ENCODE data around the gene NAA16. TPM values are rescaled to one million over a fixed set of nuclear protein-coding genes. Genes with fewer than 3 reads are reported as not detected.

The NAA16 gene
- total and polyA plus RNA-seq, 2 donors (not counting 1 experiment from before 2014, with no cell fraction given), result 14.3 to 33.5 TPM

DNA sequence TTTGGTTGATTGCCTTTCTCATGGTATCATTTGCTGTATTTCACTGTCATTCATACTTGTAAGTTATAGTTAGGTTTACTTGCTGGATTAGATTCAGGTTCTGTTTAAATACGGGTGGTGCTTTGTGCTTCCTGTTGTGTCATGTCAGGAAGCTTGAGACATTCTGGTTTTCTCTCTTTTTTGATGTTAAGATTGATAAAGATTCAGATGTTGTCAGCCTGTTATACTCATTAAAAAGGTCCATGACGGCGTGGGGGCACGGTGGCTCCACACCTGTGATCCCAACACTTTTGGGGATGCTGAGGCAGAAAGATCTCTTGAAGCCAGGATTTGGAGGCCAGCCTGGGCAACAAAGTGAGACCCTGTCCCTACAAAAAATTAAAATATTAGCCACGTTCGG lies 45.7 kb downstream of the NAA16 start:
- Mint-ChIP-seq H3K4me1 (peaks cover 4% of the 10 kb centered on the region), H3K27me3 (no peaks in the 10 kb centered on the region), H3K4me3 (no peak overlapping the region), H3K9me3 (ENCODE audit: insufficient read depth) (no peaks in the 10 kb centered on the region), H3K27ac (no peak overlapping the region)
- no peak overlapping the region for H2AFZ ChIP-seq (ENCODE audit: insufficient read depth, low read depth, low read length, poor library complexity, severe bottlenecking)
- no peaks in the 10 kb centered on the region for H3K4me1 ChIP-seq (ENCODE audit: control insufficient read depth in 2 of 2, insufficient read depth in 2 of 2, low read length in 2 of 2)
- no peak overlapping the region for H3K4me2 ChIP-seq (replicated peaks; ENCODE audit: low read depth, low read length, poor library complexity, severe bottlenecking)
- no peaks in the 10 kb centered on the region for H4K20me1 ChIP-seq (ENCODE audit: control insufficient read depth, insufficient read depth, low read length, poor library complexity, severe bottlenecking)
- DNase-seq (no peak), ATAC-seq (ENCODE audit: low read depth) (no peak)
- no peaks in the 10 kb centered on the region for H3K79me2 ChIP-seq (ENCODE audit: control insufficient read depth, insufficient read depth, low read length)
- H3K27ac ChIP-seq (ENCODE audit: low read length in 2 of 2), result no peak overlapping the region
- intact Hi-C loops (cut with micrococcal nuclease), result loop anchor here (10.0 kb wide), 1 partner anchor 548 kb away; no protein-coding TSS in a partner anchor
- CTCF ChIA-PET, result interaction anchor here (0.5 kb wide), 1 partner anchor 9 kb away, joined by 3 read pairs; no protein-coding TSS in a partner anchor
- no peak overlapping the region for H3K4me3 ChIP-seq (ENCODE audit: control extremely low read depth in 1 of 5, extremely low read depth in 1 of 5, insufficient read depth in 1 of 5, low read depth in 2 of 5, low read length in 4 of 5)
- 80% methylated on average over 3 of the region's 6 CpGs for WGBS (ENCODE audit: insufficient coverage)
- no peaks in the 10 kb centered on the region for H3K9me3 ChIP-seq (ENCODE audit: control extremely low read depth in 1 of 3, control insufficient read depth in 2 of 3, insufficient read depth in 1 of 3, low read length in 2 of 3)
- H3K36me3 ChIP-seq (replicated peaks in 1 of 2; ENCODE audit: control extremely low read depth in 1 of 2, control insufficient read depth in 1 of 2, extremely low read depth in 1 of 2, insufficient read depth in 2 of 2, low read length in 1 of 2), result peaks cover 0 to 39% of the 10 kb centered on the region in 2 experiments
- H3K27me3 ChIP-seq (replicated peaks in 1 of 4; ENCODE audit: control extremely low read depth in 1 of 4, control insufficient read depth in 3 of 4, insufficient read depth in 4 of 4, low read length in 3 of 4), result no peaks in the 10 kb centered on the region
- no peak for TF ChIP-seq EZH2 (IDR thresholded peaks at IDR 0.05; ENCODE audit: borderline replicate concordance, insufficient read depth, low read depth, low read length, poor library complexity, severe bottlenecking)
- TF ChIP-seq, protein P1, sequence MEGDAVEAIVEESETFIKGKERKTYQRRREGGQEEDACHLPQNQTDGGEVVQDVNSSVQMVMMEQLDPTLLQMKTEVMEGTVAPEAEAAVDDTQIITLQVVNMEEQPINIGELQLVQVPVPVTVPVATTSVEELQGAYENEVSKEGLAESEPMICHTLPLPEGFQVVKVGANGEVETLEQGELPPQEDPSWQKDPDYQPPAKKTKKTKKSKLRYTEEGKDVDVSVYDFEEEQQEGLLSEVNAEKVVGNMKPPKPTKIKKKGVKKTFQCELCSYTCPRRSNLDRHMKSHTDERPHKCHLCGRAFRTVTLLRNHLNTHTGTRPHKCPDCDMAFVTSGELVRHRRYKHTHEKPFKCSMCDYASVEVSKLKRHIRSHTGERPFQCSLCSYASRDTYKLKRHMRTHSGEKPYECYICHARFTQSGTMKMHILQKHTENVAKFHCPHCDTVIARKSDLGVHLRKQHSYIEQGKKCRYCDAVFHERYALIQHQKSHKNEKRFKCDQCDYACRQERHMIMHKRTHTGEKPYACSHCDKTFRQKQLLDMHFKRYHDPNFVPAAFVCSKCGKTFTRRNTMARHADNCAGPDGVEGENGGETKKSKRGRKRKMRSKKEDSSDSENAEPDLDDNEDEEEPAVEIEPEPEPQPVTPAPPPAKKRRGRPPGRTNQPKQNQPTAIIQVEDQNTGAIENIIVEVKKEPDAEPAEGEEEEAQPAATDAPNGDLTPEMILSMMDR (IDR thresholded peaks at IDR 0.05), result no peak
- no peak overlapping the region for H3K9ac ChIP-seq (ENCODE audit: low read length)
- POLR2A ChIA-PET, result no interaction called here

- no peak for ATAC-seq (ENCODE audit: low read depth)
- H2AFZ ChIP-seq (ENCODE audit: insufficient read depth, low read depth, low read length, poor library complexity, severe bottlenecking), result no peak overlapping the region
- no peak overlapping the region for H3K4me2 ChIP-seq (replicated peaks; ENCODE audit: low read depth, low read length, poor library complexity, severe bottlenecking)
- intact Hi-C loops (cut with micrococcal nuclease), result no loop called here
- no peak overlapping the region for H3K27ac Mint-ChIP-seq
- POLR2A ChIA-PET, result no interaction called here
- H3K4me1 Mint-ChIP-seq, result no peaks in the 10 kb centered on the region
- no peaks in the 10 kb centered on the region for H3K4me1 ChIP-seq (ENCODE audit: control insufficient read depth in 2 of 2, insufficient read depth in 2 of 2, low read length in 2 of 2)
- CTCF ChIA-PET, result interaction anchor here (1.1 to 1.3 kb wide), 2 partner anchors 10 to 24 kb away, joined by 3 to 4 read pairs; no protein-coding TSS in a partner anchor
- no peaks in the 10 kb centered on the region for H4K20me1 ChIP-seq (ENCODE audit: control insufficient read depth, insufficient read depth, low read length, poor library complexity, severe bottlenecking)
- TF ChIP-seq, protein P1 (IDR thresholded peaks at IDR 0.05), result no peak
- no peak for TF ChIP-seq EZH2 (IDR thresholded peaks at IDR 0.05; ENCODE audit: borderline replicate concordance, insufficient read depth, low read depth, low read length, poor library complexity, severe bottlenecking)
- no peak overlapping the region for H3K4me3 Mint-ChIP-seq
- no peak overlapping the region for H3K27ac ChIP-seq (ENCODE audit: low read length in 2 of 2)
- 67% methylated on average over 3 of the region's 5 CpGs for WGBS (ENCODE audit: insufficient coverage)
- no peak overlapping the region for H3K4me3 ChIP-seq (ENCODE audit: control extremely low read depth in 1 of 5, extremely low read depth in 1 of 5, insufficient read depth in 1 of 5, low read depth in 2 of 5, low read length in 4 of 5)
- no peak overlapping the region for H3K9ac ChIP-seq (ENCODE audit: low read length)
- H3K9me3 ChIP-seq (ENCODE audit: control extremely low read depth in 1 of 3, control insufficient read depth in 2 of 3, insufficient read depth in 1 of 3, low read length in 2 of 3), result no peaks in the 10 kb centered on the region
- H3K79me2 ChIP-seq (ENCODE audit: control insufficient read depth, insufficient read depth, low read length), result no peaks in the 10 kb centered on the region
- H3K9me3 Mint-ChIP-seq (ENCODE audit: insufficient read depth), result no peaks in the 10 kb centered on the region
- no peaks in the 10 kb centered on the region for H3K27me3 ChIP-seq (replicated peaks in 1 of 4; ENCODE audit: control extremely low read depth in 1 of 4, control insufficient read depth in 3 of 4, insufficient read depth in 4 of 4, low read length in 3 of 4)
- DNase-seq, result no peak
- H3K36me3 ChIP-seq (replicated peaks in 1 of 2; ENCODE audit: control extremely low read depth in 1 of 2, control insufficient read depth in 1 of 2, extremely low read depth in 1 of 2, insufficient read depth in 2 of 2, low read length in 1 of 2), result peaks cover 2 to 53% of the 10 kb centered on the region in 2 experiments
- no peaks in the 10 kb centered on the region for H3K27me3 Mint-ChIP-seq
Observed at GRCh38 chr13:41361491-41361890, 50.4 kb downstream of the NAA16 start.
